Sigmoid colon (tissue), 4 donors: ENCODE measurements around the gene FAM13A.

Experiments used
- CTCF ChIP-seq, 4 experiments: fragments of 450-650 bp in 3 of 4; fragments of 200-600 bp in 1 of 4; IDR thresholded peaks; one replicate each; pipeline ENCODE4 v1.5.1; 2016 to 2019; ENCODE audit warnings: antibody characterized with exemption in 4 of 4, mild to moderate bottlenecking in 3 of 4, moderate library complexity in 2 of 4
- POLR2A ChIP-seq, 2 donors: fragments of 450-650 bp; IDR thresholded peaks; one replicate each; pipeline ENCODE4 v1.6.1; 2016; ENCODE audit warnings: antibody characterized with exemption in 2 of 2, mild to moderate bottlenecking in 2 of 2, moderate library complexity in 2 of 2
- POLR2AphosphoS5 ChIP-seq, 4 donors: sonication (generic); formaldehyde crosslinking; IDR thresholded peaks; one replicate each; pipeline ENCODE4 v1.6.1; 2017; ENCODE audit warnings: antibody characterized with exemption in 4 of 4

GRCh38 chr4:88765729-88766128 is 291.3 kb downstream of the FAM13A start:
- no peak for TF ChIP-seq CTCF (IDR thresholded peaks at IDR 0.05)
- TF ChIP-seq POLR2AphosphoS5 (IDR thresholded peaks at IDR 0.05) = peak in 1 of 4 donors; percentile 19
- no peak for TF ChIP-seq POLR2A (IDR thresholded peaks at IDR 0.05)
